Measurements from ENCODE around the gene PKIG.

GRCh38 chr20:44656448-44656847, 74.1 kb downstream of the PKIG start:
- TF ChIP-seq POLR2AphosphoS5 (IDR thresholded peaks at IDR 0.05; ENCODE audit: low read depth, low read length) (no peak), REST (IDR thresholded peaks at IDR 0.05; ENCODE audit: insufficient read depth in 1 of 2, low read depth in 2 of 2, low read length in 2 of 2) (no peak)
